T-helper 2 cell (primary cell): ENCODE results near the gene DIABLO.
"Not testable (repeated sequence)": the region's sequence is repeated elsewhere in the genome, so short reads cannot be mapped to it uniquely, and the experiment has no call there.

Experiments used
- DNase-seq, 5 experiments: peaks; one replicate each; pipeline versions ENCODE4 v3.0.0 to v3.0.0-alpha.2; 2012 to 2022

Gene DIABLO

GRCh38 chr12:122208073-122208820 is 17.6 kb downstream of the DIABLO start:
- DNase-seq = no peak

GRCh38 chr12:122207391-122207790 is 18.5 kb downstream of the DIABLO start:
- DNase-seq = no peak

GRCh38 chr12:122206976-122207375 is 18.9 kb downstream of the DIABLO start:
- DNase-seq = no peak

- no peak for DNase-seq
These were observed 19.6 kb downstream of the DIABLO start for GRCh38 chr12:122206111-122206881.

GRCh38 chr12:122205053-122205925 is 20.6 kb downstream of the DIABLO start:
- no peak for DNase-seq

- no peak for DNase-seq
These were observed 21.4 kb downstream of the DIABLO start for GRCh38 chr12:122204167-122205052.

- DNase-seq = peak; percentile 38 to 66 (median 58)
These were observed 22.3 kb downstream of the DIABLO start, which contains the start of gene B3GNT4 for GRCh38 chr12:122203301-122204166. Gene B3GNT4, plus strand, starts transcription at chr12:122203709. Its CDS starts 910 bp downstream, at chr12:122204619.

- not testable (repeated sequence) for DNase-seq
These were observed 23.0 kb downstream of the DIABLO start for GRCh38 chr12:122202811-122203210.

- DNase-seq = no peak
These were observed 23.8 kb downstream of the DIABLO start for GRCh38 chr12:122202017-122202416.

GRCh38 chr12:122201381-122201780 is 24.5 kb downstream of the DIABLO start:
- DNase-seq = no peak

GRCh38 chr12:122200541-122201175 is 25.2 kb downstream of the DIABLO start:
- DNase-seq = no peak

- no peak for DNase-seq
These were observed 26.1 kb downstream of the DIABLO start for GRCh38 chr12:122199484-122200355.

GRCh38 chr12:122197612-122197966 is 28.3 kb downstream of the DIABLO start:
- no peak for DNase-seq

GRCh38 chr12:122195405-122195804 is 30.4 kb downstream of the DIABLO start:
- DNase-seq = no peak

GRCh38 chr12:122194804-122195203 is 31.0 kb downstream of the DIABLO start:
- DNase-seq = no peak

GRCh38 chr12:122192441-122192840 is 33.4 kb downstream of the DIABLO start:
- DNase-seq = no peak

GRCh38 chr12:122190842-122191668 is 34.8 kb downstream of the DIABLO start:
- peak in 4 of 5 experiments; percentile 32 to 84 (median 54) for DNase-seq
